GM18519 (cell line): ENCODE measurements around the gene AGRN.
"Not testable (repeated sequence)": the region's sequence is repeated elsewhere in the genome, so short reads cannot be mapped to it uniquely, and the experiment has no call there.

Experiments
- ATAC-seq: cut with Tn5 transposase; IDR thresholded peaks from one replicate; pipeline ENCODE4 v1.9.1; 2021; ENCODE audit warnings: mild to moderate bottlenecking, moderate library complexity; ENCODE audit not compliant: unreplicated experiment, low FRiP score

Gene AGRN

DNA sequence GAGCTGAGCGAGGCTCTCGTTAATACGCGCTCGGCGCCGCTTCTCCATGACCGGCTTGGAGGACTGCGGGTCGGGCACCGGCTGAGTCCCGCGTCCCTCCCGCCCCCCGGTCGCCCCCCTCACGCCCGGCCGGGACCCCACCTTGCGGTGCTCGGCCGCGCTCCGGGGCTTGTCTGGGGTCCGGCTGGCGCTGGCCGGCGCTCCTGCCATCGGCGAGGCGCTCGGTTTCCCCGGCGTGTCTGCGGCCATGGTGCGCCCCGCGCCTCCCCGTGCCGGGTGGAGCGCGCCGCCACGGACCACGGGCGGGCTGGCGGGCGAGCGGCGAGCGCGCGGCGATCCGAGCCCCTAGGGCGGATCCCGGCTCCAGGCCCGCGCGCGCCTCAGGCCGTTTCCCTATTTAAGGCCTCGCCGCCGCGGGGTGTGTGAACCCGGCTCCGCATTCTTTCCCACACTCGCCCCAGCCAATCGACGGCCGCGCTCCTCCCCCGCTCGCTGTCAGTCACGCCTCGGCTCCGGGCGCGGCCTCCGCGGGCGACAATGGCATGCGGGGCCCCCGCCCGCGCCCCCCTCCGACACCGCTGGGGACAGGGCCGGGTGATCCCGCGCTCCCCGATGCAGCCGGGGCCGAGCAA, 20.1 kb upstream of the AGRN start, which contains the start of gene HES4:
Gene HES4 (minus strand): TSS at position 373 of the 632 bp plus-strand sequence. CDS start 124 bp downstream, at position 249.
- ATAC-seq: no peak

DNA sequence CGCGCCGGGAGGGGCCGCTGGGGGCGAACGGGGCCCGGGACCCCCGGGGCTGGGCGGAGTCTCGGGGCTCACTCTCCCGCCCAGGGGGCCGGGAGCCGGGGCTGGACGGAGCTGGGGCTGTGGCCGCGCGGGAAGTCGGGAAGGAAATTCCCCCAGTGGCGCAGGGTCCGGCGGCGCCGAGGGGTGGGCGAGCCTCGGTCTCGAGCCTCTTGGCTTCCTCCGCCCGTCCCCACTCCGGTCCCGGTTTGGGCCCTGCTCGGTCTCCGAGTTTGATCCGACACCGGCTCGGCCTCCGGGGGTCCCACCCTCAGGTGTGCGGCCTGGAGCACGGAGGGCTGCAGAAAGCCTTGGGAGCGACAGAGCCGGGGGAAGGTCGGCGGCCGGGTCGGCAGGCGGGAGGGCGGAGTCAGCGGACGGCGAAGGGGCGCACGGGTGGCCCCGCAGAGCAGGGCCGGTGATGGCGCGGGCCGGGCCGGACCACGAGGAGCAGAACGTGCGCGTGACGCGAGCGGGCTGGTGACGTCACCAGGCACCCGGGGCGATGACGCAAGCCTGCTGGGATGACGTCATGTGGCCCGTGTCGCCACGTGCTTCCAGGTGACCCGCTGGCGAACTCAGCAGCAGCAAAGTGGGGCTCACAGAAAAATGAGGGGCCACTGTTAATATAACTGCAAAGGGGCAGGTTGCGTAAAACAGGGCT, 19.4 kb upstream of the AGRN start:
- no peak for ATAC-seq

GRCh38 chr1:1001057-1001783, 18.7 kb upstream of the AGRN start:
- ATAC-seq: no peak

DNA sequence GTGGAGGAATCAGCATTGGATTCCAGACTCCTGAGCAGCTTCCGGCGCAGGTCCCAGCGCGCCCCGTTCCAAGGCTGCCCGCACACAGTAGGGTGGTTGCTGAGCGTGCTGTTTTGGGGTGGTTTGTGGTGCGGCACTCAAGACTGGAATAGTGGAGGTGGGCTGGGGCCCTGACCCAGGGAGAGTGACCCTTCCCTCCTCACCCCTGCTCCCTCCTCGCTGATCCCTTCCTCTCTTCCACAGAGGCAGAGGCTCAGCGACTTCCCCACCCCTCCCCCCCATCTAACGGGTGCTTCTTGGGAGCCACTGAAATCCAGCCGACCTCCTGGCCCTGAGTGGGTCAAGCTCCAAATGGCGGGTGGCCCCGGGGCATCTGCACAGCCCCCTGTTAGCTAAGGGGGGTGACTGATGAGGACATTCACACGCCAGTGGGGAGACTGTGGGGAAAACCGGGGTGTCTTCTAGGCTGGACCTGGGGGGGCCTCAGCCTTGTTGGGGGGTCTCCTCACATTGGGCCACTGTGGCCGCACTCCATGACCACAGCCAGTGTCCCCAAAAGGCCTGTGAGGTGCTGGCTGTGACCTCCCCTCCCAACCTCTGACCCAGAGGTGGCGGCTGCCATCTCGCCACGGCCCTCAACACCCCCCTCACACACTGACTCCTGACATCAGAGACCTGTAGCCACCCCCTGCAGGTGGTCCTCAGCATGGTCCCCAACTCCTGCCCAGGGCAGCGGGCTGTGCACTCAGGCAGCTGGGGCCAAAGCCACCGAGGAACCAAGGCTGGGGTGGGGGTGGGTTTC, 16.1 kb upstream of the AGRN start:
- ATAC-seq: no peak

GRCh38 chr1:1004420-1004779, 15.5 kb upstream of the AGRN start:
- no peak for ATAC-seq

DNA sequence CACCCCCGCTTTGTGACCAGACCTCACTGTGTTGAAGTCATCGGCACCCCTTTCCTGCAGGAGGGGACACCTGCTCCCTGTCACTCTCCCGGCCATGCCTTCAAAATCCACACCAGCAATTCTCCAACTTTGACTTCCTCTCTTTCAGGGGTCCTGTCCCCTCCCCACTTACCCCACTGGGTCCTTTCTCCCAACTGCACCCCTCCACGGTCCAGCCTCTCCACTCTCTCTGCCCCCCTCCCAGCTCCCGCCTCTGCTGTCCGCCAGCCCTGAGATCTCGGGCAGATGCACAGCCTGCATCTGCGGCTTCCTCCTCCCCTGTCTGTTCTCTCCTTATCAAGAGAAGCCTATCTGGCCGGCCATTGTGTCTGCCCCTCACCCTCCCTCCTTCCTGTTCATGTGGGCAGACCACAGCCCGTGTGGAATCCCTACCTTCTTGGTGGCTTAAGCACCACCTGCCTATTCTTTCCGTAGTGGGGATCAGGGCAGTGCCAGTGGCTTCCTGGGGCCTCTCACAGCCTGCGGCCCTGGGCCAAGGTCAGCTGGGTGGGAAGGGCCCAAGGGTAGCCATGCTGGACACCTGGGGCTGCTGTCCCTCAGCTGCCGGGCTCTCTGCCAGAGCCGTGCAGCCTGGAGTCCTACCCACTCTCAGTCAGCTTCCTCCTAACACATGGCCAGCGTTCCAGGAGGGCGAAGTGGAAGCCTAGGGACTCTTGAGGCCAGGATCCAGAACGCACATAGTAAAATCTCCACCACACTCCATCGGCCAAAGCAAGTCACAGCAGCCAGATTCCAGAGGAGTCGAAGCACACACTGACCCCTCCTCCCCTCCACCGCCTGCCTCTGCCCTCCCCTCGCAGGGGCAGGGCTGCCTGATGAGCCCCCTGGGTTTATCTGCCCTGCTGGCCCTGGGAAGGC, 14.9 kb upstream of the AGRN start:
- ATAC-seq: no peak

- ATAC-seq: no peak
Observed at GRCh38 chr1:1005774-1006304, 14.1 kb upstream of the AGRN start.

DNA sequence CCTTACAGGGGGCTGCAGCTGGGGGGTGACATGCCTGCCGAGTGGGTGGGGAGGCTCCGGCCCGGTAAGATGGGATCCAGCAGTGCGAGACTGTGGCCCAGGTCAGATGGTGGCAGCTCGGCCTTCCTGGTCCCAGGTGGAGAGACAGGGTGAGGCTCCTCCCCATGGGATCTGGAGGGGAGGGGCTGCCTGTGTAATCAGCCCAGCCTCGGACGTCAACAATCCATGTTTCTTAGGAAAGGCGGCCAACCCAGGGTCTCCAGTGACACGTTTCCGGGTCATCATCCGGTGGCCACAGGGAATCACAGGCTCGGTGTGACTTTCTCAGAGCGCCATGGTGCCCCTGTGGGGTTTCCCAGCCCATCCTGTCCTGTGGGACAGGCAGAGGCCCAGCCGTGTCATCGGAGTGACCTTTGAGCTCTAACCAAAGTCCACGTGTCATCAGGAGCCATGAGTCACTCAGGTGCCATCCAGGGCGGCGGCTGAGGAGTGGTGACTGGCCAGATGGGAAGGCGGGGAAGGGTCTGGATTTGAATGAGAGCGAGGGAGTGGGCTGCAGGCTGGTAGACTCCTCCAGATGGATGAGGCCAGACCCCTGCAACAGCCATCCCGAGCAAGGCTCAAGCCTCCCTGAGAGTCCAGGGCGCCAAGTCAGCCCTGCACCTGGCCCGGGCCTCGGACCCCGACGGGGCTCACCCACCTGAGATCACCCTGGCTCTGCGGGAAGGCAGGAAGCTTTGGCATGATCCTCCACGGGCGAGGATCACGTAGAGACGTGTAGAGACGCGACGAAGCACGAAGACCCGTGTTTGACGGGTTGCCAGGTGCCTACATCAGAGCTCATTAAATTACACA, 13.4 kb upstream of the AGRN start:
- ATAC-seq: no peak

- ATAC-seq: not testable (repeated sequence)
Observed at GRCh38 chr1:1010131-1010530, 9.8 kb upstream of the AGRN start.

- ATAC-seq: no peak
Observed at GRCh38 chr1:1011396-1011949, 8.4 kb upstream of the AGRN start.

GRCh38 chr1:1012736-1013104, 7.2 kb upstream of the AGRN start:
- not testable (repeated sequence) for ATAC-seq

DNA sequence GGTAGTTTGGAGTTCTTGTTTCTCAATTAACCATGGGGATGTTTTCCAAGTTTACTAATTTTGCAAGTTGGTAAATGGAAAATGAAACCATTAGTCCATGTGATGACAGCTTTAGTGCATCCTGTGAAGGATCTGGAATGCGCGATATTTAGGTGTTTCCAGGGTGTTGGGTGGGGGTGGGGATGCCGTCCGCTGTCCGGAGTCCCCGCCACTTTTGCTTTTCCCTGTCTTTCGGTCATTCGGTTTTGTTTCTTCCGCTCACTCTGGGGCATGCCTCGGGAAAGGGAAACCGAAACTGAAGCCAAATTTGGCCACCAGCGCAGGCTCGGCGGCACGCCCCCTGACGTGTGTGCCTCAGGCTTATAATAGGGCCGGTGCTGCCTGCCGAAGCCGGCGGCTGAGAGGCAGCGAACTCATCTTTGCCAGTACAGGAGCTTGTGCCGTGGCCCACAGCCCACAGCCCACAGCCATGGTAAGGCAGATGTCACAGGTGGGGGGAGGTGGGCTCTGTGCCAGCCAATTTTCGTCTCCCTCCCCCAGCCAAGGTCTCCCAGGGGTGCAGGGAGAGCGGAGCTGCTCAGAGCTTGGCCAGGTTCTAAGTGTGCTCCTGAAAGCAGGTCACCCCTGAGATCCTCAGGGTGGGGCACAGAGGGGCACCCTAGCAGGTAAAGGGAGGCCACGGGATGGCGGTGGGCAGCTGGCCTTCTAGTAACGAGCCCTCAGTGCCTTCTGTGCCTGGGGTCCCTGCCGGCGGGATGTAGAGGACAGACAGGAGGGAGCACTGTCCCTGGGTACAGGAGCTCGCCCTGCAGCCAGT, 6.6 kb upstream of the AGRN start, which contains the start of gene ISG15:
Gene ISG15 (plus strand): TSS at position 393 of the 817 bp plus-strand sequence. CDS start 77 bp downstream, at position 470.
- peak; percentile 65 for ATAC-seq

GRCh38 chr1:1013922-1014648, 5.8 kb upstream of the AGRN start:
- ATAC-seq: no peak

- no peak for ATAC-seq
Observed at GRCh38 chr1:1014799-1015681, 4.9 kb upstream of the AGRN start.

DNA sequence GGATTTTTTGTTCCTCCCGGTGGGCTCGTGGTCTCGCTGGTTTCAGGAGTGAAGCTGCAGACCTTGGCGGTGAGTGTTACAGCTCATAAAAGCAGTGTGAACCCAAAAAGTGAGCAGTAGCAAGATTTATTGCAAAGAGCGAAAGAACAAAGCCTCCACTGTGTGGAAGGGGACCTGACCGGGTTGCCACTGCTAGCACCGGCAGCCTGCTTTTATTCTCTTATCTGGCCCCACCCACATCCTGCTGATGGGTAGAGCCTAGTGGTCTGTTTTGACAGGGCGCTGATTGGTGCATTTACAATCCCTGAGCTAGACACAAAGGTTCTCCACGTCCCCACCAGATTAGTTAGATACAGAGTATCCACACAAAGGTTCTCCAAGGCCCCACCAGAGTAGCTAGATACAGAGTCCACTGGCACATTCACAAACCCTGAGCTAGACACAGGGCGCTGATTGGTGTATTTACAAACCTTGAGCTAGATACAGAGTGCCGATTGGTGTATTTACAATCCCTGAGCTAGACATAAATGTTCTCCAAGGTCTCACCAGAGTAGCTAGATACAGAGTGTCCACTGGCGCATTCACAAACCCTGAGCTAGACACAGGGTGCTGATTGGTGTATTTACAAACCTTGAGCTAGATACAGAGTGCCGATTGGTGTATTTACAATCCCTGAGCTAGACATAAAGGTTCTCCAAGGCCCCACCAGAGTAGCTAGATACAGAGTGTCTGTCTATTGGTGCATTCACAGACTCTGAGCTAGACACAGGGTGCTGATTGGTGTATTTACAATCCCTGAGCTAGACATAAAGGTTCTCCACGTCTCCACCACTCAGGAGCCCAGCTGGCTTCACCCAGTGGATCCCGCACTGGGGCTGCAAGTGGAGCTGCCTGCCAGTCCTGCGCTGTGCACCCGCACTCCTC, 2.3 kb upstream of the AGRN start:
- ATAC-seq: not testable (repeated sequence)
